HG03571 (cell line): ENCODE data around the gene SLC6A8.
"Not testable (repeated sequence)": the region's sequence is repeated elsewhere in the genome, so short reads cannot be mapped to it uniquely, and the experiment has no call there.

ENCODE experiments used
- ATAC-seq: cut with Tn5 transposase; IDR thresholded peaks from one replicate; pipeline ENCODE4 v1.9.1; 2021; ENCODE audit not compliant: unreplicated experiment

SLC6A8 gene

DNA sequence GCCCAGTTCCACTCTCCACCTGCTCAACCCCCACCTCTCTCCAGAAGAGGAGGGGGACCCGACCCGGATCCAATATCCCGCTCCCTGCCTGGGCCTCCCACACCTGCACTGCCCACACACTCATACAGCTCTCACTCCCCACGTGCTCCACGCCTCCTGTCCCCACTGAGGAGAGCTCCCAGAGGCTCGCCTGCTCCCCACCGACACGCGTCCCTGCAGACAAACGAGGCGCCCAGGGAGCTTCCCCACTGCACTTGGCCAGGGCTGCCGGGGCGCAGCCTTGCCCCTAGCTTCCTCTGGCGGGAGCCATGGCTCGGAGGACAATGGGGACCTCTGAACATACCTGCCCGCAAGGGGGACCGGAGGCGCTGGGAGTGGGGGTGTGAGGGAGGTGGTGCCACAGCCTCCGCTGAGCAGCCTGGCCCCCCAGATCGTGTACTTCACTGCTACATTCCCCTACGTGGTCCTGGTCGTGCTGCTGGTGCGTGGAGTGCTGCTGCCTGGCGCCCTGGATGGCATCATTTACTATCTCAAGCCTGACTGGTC lies 5.0 kb downstream of the SLC6A8 start:
- ATAC-seq = no peak

DNA sequence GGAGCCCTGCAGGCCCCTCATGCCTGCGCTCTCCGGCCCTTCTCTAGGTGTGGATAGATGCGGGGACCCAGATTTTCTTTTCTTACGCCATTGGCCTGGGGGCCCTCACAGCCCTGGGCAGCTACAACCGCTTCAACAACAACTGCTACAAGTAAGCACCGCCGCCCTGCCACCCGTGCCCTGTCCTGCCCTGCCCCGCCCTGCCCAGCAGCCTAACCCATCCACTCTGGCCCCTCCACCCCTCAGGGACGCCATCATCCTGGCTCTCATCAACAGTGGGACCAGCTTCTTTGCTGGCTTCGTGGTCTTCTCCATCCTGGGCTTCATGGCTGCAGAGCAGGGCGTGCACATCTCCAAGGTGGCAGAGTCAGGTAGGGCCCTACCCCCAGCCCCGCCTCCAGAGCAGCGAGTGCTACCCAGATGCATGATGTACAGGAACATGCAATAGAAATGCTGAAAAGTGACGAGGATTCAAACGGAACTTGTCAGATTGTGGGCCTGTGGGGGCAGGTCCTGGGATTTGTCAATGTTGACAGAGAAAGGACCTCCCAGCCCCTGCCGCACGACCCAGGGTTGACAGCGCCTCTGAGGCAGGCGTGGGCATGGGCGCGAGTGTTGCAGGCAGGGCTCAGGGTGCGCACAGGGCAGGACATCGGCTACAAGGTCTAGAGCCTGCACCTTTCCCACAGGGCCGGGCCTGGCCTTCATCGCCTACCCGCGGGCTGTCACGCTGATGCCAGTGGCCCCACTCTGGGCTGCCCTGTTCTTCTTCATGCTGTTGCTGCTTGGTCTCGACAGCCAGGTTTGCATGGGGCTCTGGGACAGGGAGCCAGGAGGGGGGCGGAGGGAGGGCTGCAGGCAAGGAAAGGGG lies 5.7 kb downstream of the SLC6A8 start:
- ATAC-seq = no peak

DNA sequence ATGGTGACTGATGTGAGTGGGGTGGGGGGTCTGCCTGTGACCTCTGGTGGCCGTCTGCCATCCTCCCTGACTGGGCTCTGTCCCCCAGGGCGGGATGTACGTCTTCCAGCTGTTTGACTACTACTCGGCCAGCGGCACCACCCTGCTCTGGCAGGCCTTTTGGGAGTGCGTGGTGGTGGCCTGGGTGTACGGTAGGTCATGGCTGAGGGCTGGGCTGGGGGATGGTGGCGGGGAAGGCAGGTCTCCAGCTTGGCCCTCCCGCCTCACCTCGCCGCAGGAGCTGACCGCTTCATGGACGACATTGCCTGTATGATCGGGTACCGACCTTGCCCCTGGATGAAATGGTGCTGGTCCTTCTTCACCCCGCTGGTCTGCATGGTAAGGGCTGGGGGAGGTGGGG lies 6.5 kb downstream of the SLC6A8 start:
- ATAC-seq = not testable (repeated sequence)

DNA sequence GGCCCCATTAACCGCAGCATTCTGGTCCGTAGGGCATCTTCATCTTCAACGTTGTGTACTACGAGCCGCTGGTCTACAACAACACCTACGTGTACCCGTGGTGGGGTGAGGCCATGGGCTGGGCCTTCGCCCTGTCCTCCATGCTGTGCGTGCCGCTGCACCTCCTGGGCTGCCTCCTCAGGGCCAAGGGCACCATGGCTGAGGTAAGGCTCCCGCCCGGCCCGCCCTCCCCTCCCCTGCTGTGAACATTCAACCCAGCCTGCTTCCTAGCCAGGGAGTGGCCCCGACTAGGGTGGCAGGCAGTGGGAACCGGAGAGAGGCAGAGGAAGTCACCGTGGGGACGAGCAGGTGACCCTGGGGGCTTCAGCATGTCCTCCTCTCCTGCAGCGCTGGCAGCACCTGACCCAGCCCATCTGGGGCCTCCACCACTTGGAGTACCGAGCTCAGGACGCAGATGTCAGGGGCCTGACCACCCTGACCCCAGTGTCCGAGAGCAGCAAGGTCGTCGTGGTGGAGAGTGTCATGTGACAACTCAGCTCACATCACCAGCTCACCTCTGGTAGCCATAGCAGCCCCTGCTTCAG lies 7.1 kb downstream of the SLC6A8 start:
- ATAC-seq = no peak

DNA sequence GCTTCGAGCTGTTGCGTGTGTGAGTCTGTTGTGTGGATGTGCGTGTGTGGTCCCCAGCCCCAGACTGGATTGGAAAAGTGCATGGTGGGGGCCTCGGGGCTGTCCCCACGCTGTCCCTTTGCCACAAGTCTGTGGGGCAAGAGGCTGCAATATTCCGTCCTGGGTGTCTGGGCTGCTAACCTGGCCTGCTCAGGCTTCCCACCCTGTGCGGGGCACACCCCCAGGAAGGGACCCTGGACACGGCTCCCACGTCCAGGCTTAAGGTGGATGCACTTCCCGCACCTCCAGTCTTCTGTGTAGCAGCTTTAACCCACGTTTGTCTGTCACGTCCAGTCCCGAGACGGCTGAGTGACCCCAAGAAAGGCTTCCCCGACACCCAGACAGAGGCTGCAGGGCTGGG lies 8.4 kb downstream of the SLC6A8 start:
- ATAC-seq = no peak

DNA sequence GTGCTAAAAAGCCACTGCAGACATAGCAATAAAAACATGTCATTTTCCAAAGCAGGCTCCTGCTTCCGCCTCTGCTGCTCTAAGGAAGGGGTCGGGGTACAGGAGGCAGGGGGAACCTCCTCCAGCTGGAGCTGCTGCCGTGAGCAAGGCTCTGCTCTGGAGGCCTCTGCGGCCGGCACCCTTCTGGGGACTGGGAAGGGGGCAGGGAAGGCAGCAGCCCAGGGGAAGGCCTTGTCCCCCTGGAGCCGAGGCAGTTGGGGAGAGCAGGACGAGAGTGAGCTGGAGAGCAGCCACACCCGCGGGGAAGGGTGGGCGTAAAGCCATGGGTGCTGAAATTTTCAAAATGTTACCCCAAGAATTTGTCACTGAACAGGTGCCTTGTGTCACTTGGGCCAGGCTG lies 8.8 kb downstream of the SLC6A8 start:
- not testable (repeated sequence) for ATAC-seq

DNA sequence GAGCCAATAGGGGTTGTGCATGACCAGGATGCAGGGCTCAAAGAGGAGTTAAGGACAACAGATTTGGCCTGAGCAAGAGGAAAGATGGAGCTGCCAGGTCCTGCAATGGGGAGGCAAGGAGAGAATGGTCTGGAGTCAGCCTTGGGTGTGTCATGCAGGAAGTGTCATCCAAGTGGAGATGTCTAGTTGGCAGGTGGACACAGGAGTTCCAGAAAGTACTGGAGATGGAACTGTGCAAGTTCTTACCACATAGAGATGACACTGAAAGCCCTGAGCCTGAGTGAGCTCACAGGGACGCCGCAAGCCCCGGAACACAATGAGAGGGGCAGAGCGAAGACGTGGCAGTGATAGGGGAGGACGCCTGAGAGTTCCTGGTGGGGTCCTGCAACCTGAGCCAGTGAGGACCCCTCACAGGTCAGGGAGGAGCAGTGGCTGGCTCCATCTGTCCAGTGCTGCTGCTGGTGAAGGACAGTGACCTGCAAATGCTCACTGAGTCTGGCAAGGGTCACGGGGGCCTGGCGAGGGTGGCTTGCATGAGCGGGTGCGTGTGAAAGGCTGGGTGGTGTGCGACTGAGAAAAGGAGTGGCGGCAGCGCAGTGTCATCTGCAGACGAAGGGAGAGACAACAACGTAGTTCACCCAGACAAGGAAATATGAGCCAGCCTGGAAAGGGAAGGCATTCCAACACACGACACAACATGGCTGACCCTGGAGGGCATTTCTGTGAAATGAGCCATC lies 9.4 kb downstream of the SLC6A8 start:
- not testable (repeated sequence) for ATAC-seq

DNA sequence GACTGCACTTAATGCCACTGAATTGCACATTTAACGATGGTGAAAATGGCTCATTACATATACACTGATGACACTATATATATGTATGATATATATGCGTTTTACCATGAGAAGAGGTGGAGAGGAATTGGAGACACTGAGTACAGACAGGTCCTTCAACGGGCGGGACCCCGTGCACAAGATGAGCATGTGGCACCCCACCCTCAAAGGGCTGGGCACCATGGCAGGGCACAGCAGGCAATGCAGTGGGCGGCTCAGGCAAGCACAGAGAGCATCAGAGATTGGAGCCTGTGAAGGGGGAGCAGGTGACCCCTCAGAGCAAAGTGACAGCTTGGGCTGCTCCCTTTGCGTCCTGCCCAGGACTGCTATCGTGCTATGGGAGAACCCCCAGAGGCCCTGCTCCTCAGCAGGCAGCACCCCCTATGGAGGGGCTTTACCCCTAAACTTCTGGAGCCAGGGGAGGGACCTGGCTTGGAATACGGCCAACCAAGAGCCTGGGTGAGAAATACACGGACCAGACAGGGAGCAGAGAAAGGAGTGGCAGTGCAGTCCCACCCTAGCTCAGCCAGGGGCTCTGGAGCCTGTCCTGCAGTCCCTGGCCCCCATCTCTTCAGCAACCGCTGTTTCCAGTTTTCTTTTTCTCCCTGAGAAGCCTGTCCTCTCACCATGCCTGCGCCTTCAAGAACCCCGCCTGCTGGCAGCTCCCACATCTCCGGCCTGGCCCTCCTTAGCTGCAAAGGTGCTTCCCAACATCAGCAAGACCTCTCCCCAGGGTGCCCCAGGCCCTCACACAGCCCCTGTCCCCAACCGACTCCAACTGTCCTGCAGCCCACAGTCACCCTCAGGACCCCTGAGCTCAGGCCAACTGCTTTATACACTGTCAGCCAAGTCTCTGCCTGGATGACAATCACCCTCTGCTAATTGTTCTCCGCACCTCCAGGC lies 10.5 kb downstream of the SLC6A8 start:
- no peak for ATAC-seq

DNA sequence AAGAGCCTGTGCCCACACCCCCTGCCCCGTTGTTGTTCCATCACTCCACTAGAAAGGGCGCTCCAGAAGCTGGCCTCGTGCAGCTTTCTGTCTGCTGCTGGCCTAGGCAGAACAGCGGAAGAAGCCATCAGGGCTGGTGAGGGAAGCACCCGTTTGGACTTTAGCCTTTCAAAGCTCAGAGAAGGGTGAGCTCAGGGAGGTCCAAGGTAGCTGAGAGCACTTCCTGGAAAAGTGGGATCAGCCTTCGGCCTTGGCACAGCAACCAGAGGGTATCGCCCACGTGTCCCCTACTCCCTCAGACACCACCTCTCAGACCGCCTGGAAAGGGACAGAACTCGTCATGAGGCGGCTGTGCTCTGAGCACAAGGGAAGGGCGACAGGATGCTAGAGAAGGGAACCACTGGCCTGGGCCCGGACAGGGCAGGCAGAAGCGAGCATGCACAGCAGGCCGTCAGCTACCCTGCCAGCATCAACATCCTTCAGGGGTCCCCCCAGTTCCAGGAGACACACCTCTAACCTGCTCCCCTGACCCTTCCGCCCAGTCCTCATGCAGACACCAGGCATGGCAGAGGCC lies 11.6 kb downstream of the SLC6A8 start:
- ATAC-seq = not testable (repeated sequence)

DNA sequence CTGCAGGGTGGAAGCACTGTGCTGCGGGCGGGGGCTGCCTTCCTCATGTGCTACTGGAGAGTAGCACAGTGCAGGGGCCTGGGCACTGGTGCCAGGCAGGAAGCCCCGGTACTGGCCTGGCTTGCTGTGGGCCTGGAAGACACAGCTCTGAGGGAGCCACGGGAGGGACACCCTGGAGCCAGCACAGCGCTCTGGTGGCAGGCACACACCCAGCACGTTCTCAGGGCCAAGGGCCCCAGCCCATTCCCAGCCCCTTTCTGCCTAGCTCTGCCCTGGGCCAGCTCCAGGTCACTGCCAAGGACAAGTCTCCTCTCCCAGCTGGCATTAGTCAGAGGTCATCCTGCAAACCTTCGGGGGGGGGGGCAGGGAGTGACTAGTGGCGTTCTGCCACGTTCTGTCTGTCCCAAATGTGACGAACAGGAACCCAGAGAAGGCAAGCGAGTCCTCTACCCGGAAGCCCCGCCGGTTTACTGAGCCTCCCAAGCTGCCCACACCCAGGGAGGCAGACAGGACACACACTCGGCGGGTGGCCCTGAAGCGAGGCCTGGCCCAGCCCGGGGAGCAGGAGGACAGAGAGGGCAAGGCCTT lies 12.2 kb downstream of the SLC6A8 start:
- ATAC-seq = not testable (repeated sequence)

DNA sequence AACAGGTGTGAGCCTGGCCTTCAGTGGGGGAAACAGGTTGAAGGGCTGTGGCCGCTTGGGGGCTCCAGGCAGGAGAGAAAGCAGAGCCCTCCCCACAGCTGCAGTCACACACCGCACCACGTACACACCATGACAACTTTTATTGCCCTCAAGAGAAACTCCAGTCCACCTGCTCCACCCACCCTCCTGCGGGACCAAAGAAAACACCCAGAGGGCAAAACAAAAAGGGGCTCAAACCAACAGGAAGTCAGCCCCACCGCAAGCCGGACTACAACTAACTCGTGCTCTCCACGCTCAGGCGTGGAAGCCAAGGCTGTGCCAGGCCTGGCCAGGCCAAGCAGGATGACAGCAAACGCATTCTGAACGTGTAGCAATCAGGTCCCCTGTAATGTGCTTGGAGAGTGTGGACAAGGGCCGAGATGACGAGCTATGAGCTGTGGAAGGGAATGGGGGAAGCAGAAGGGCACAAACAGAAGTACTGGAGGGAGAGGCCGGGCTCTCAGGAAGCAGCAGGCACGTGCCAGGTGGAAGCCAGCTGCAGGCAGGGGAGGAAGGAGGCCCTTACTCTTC lies 12.7 kb downstream of the SLC6A8 start:
- ATAC-seq = no peak

DNA sequence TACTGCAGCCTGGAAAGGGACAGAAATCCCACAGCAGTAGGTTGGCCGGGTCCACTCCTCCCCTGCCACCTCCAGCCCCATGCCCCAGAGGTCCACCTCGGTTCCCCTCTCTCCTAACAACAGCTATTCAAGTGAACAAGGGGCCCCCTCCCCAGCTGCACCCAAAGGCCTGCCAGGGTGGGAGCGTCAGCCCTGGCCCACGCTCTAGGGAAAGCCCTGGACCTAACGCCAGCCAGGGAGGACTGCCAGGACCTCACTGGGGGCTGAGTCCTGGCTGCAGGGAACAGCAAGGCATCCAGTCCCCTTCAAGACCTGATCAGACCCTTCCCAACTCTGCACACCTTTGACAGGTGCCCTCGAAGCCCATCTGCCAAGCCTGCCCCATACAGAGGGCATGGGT lies 13.2 kb downstream of the SLC6A8 start:
- no peak for ATAC-seq

DNA sequence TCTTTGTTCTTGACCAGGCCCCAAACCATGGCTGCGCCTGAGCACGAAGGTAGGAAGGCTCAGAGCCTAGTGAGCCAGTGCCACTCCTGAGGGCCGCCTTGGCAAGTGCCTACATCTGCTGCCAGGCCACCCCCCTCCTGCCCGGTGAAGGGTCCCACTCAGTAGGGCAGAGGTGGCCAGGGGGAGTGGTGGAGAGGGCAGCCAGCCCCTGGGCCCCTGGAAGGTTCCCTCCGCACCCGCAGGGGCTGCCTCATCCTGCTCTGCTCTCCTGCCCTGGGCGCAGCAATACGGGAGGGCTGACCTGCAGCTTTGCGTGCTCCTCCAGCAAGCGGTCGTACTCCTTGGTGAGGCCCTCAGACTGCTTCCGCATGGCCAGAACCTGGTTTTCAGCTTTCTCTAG lies 14.0 kb downstream of the SLC6A8 start:
- ATAC-seq = no peak

DNA sequence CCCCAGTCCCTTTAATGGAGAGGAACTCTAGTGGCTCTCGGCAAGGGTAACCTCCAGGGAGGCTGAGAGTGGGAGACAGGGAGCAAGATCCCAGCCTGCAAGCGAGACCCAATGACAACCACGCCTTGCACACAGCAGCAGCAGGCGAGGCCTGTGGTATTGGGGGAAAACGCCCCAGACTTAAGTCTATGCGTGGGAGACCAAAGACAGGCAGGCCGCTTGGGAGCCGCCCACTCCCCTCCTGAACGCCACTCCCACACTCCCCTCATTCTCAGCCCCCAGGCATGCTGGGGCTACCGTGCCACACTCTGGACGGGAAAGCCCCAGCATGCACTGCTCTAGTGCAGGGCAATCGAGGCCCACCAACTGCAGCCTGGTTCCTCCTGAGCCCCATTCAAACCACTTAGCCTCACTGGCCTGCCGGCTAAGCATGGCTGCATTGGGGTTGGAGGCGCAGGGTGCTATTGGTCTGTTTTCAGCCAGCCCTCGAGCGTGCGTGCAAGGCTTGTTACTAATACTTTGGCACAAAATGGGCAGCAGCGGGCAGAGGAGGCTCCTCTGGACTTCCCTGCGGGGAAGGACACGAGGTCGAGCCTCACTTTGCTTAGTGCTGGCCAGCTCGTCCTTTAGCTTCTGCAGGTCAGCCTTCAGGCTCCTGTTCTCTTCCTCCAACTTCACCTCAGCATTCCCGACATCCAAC lies 14.8 kb downstream of the SLC6A8 start:
- ATAC-seq = no peak

DNA sequence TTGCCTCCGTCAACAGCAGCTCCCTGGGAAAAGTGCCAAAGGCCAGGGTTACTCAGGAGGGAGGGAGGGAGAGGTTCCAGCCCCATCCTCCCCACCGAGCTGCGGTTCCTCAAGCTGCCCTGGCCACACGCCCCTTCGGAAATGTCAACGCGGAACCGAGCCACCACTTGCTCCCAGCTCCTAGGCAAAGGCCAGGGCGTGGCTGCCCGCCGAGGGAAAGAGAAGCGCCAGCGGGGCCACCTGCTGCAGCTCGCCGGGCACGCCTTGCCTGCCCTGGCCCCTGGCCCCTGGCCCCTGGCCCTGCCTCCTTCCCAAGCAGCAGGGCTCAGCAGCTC lies 15.3 kb downstream of the SLC6A8 start:
- no peak for ATAC-seq

DNA sequence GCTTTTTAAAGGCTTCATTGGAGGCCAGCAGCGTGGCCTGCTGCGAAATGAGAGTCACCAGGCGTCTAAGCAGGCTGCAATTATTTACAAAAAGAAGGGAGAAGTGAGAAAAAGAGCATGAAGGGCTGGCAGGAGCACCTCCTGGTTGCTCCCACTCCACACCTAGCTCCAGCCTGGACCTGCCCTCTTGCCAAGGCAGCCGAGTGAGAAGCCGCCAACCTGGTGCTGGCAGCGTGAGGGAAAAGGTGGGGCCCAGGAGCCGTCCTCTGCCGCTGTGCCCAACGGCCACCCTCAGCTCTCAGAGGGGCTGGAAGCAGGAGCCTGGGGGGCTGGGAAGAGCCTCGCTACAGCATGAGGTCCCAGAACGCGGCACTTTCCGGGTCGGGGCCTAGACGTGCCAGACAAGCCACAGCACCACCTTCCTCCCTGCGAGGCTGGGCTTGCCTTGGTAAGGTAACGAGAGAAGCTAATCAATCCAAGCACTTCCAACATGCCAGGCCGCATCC lies 16.3 kb downstream of the SLC6A8 start:
- no peak for ATAC-seq

DNA sequence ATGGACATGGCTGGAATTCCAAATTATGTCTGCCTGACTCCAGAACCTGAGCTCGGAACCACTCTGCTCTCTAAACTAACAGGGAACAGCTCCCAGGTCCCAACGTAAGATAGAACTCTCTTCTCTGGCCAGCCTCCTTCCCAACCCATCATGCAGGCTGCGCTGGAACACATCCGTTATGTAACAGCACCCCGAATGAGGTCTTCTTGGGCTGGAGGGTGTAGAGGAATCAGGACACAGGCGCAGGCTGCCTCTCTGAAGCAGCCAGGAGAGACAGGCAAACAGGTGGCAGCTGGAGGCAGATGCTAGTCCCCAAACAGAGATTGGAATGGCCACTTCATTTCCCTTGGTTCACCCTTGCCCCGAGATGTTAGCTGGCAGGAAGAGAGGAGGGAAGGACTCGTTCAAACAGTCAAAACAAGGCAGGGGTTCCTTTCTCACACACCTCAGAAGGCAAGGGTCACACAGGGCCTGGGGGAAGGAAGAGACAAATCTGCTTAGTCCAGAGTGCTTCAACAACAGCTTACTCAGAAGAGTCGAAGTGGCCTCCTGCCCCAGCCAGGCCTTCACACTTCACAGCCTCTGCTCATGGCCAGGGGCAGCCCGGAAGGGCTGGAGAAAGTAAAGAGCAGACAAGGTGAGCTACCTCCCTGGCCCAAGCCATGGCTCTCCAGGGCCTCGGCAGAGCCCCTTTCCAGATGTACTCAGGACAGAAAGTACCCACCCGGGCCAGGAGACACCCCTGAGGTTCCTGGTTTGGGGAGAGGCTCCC lies 17.1 kb downstream of the SLC6A8 start:
- not testable (repeated sequence) for ATAC-seq
